ENCODE data around the gene TMEM220.

DNA sequence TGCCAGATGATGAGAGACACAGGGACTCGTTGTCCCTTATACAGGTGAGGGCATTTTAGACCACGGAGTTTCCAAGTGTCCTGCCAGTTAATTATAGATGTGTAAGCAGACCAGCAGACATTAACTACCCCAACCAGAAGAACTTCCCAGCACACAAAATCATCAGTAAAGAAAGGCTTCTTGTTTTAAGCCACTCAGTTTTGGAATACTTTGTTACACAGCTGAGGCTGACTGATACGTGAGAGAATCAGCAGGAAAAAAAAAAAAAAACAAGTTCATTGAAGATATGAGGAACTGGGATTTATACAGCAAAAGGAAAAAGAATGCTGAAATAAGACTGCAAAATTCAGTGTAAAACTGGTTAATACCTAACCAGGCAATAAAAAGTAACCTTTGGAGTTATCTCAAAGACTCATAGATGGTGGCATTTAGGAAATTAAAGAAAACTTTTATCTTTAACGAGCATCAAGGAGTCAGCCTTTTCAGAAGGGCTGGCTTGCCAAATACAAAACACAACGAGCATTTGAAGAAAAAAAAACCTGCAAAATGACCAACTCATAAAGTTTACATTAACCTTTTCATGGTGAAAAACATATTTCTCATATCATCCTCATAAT is 46.0 kb upstream of the TMEM220 start:
- TF ChIP-seq, protein P1, sequence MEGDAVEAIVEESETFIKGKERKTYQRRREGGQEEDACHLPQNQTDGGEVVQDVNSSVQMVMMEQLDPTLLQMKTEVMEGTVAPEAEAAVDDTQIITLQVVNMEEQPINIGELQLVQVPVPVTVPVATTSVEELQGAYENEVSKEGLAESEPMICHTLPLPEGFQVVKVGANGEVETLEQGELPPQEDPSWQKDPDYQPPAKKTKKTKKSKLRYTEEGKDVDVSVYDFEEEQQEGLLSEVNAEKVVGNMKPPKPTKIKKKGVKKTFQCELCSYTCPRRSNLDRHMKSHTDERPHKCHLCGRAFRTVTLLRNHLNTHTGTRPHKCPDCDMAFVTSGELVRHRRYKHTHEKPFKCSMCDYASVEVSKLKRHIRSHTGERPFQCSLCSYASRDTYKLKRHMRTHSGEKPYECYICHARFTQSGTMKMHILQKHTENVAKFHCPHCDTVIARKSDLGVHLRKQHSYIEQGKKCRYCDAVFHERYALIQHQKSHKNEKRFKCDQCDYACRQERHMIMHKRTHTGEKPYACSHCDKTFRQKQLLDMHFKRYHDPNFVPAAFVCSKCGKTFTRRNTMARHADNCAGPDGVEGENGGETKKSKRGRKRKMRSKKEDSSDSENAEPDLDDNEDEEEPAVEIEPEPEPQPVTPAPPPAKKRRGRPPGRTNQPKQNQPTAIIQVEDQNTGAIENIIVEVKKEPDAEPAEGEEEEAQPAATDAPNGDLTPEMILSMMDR (IDR thresholded peaks at IDR 0.05), result no peak
- no peak for TF ChIP-seq POLR2A (IDR thresholded peaks at IDR 0.05)

Measured in adrenal gland (tissue), 5 donors.